Measurements from ENCODE around the gene ZNF281. TPM values are rescaled to one million over a fixed set of nuclear protein-coding genes. Genes with fewer than 3 reads are reported as not detected.
A peak's percentile ranks its signal among the peaks of the same experiment; 100 is the strongest.

The ZNF281 gene
- polyA plus RNA-seq, 1 donor (not counting 4 experiments of a cell fraction or from before 2014, with no cell fraction given) = 14.7 TPM

DNA sequence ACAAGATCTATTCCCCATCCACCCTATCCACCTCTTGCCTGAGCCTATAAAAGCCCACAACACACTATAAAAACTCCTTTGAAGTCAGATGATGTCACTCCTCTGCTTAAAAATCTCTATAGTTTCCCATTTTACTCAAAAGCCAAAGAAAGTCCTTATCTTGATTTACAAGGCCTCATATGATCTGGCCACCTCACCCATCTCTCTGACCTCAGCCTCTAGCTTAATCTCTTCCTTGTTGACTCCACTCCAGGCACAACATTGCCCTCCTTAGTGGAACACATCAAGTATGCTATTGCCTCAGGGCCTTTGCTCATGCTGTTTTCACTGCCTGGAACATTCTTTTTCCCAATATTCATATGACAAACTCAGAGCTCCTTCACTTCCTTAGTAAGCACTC lies 33.3 kb downstream of the ZNF281 start:
- no peaks in the 10 kb centered on the region for H4K20me1 ChIP-seq (ENCODE audit: control insufficient read depth, extremely low read depth, insufficient read depth, low read length)
- FAIRE-seq (peak; percentile 84), DNase-seq (ENCODE audit: low read depth, low spot score) (peak; percentile 54)
- H3K9ac ChIP-seq (ENCODE audit: control insufficient read depth, extremely low read depth, insufficient read depth, low read length) = no peak overlapping the region
- peaks cover 59% of the 10 kb centered on the region for H3K4me1 ChIP-seq (ENCODE audit: control insufficient read depth, extremely low read depth, insufficient read depth, low read length)
- no peak overlapping the region for H3K4me3 ChIP-seq (ENCODE audit: control insufficient read depth in 2 of 3, extremely low read depth in 1 of 3, insufficient read depth in 2 of 3, low read depth in 1 of 3, low read length in 3 of 3)
- no peaks in the 10 kb centered on the region for H3K9me3 ChIP-seq (ENCODE audit: control insufficient read depth, low read depth, low read length)
- dilution Hi-C loops (cut with MboI; ENCODE audit: extremely low pct_ligation_motif_present, low sequenced_read_pairs) = no loop called here
- H3K4me2 ChIP-seq (ENCODE audit: control insufficient read depth, extremely low read depth, insufficient read depth, low read depth, low read length) = peak overlapping the region; percentile 25
- H3K27ac ChIP-seq (ENCODE audit: control insufficient read depth, insufficient read depth, low read length) = peak overlapping the region; percentile 51
- no peak overlapping the region for H2AFZ ChIP-seq (ENCODE audit: control insufficient read depth, low read length)
- H3K36me3 ChIP-seq (ENCODE audit: control insufficient read depth in 2 of 2, extremely low read depth in 1 of 2, insufficient read depth in 2 of 2, low read length in 2 of 2) = no peaks in the 10 kb centered on the region
- TF ChIP-seq, protein P1, sequence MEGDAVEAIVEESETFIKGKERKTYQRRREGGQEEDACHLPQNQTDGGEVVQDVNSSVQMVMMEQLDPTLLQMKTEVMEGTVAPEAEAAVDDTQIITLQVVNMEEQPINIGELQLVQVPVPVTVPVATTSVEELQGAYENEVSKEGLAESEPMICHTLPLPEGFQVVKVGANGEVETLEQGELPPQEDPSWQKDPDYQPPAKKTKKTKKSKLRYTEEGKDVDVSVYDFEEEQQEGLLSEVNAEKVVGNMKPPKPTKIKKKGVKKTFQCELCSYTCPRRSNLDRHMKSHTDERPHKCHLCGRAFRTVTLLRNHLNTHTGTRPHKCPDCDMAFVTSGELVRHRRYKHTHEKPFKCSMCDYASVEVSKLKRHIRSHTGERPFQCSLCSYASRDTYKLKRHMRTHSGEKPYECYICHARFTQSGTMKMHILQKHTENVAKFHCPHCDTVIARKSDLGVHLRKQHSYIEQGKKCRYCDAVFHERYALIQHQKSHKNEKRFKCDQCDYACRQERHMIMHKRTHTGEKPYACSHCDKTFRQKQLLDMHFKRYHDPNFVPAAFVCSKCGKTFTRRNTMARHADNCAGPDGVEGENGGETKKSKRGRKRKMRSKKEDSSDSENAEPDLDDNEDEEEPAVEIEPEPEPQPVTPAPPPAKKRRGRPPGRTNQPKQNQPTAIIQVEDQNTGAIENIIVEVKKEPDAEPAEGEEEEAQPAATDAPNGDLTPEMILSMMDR (optimal IDR thresholded peaks at IDR 0.05 in 1 of 3, IDR thresholded peaks at IDR 0.05 in 1 of 3, conservative IDR thresholded peaks at IDR 0.05 in 1 of 3; ENCODE audit: extremely low read depth in 1 of 3, insufficient read depth in 2 of 3, low read length in 3 of 3) = no peak
- no peak for TF ChIP-seq EZH2 (IDR thresholded peaks at IDR 0.05; ENCODE audit: low read length)
- no peaks in the 10 kb centered on the region for H3K9me1 ChIP-seq (ENCODE audit: control insufficient read depth, extremely low read depth, insufficient read depth, low read length)
- no peaks in the 10 kb centered on the region for H3K27me3 ChIP-seq (ENCODE audit: control insufficient read depth, extremely low read depth, insufficient read depth, low read length)
- H3K79me2 ChIP-seq (ENCODE audit: control insufficient read depth, insufficient read depth, low read length) = no peaks in the 10 kb centered on the region

DNA sequence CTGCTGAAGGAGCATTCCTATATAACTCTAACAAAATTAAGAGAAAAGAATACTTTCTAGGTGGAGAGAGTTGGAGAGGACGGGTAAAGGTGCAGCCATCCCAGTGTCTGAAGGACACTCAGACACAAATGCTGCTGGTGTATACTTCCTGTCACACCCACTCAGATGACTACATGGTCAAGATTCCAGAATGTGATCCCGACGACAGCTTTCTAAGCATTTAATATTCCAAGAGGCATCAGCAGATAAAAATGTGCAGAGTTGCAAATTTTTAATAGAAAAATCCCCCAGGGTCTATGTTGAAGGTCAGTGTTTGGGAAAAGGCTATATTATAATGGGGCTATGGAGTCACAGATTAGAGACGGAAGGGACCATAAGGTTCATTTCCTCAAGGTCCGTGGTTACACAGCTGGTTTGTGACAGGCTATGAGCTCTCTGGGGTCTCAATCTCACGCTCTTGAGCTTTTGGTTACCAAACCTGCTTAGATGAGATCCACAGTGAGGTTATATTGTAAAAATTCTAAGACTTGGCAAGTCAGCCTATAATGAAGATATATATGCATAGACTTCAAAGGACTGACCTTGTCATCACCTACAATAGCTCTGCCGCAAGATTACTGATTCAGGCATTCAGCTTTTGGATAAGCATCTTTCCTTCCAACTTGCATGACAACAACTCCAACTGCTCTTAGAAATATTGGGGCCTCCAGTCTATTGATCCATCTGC lies 35.1 kb downstream of the ZNF281 start:
- H3K27me3 ChIP-seq (ENCODE audit: control insufficient read depth, extremely low read depth, insufficient read depth, low read length) = no peaks in the 10 kb centered on the region
- H2AFZ ChIP-seq (ENCODE audit: control insufficient read depth, low read length) = no peak overlapping the region
- H3K27ac ChIP-seq (ENCODE audit: control insufficient read depth, insufficient read depth, low read length) = no peak overlapping the region
- DNase-seq (ENCODE audit: low read depth, low spot score) (no peak), FAIRE-seq (no peak)
- no peaks in the 10 kb centered on the region for H3K9me1 ChIP-seq (ENCODE audit: control insufficient read depth, extremely low read depth, insufficient read depth, low read length)
- no peak overlapping the region for H3K9ac ChIP-seq (ENCODE audit: control insufficient read depth, extremely low read depth, insufficient read depth, low read length)
- no peak overlapping the region for H3K4me2 ChIP-seq (ENCODE audit: control insufficient read depth, extremely low read depth, insufficient read depth, low read depth, low read length)
- no peak overlapping the region for H3K4me3 ChIP-seq (ENCODE audit: control insufficient read depth in 2 of 3, extremely low read depth in 1 of 3, insufficient read depth in 2 of 3, low read depth in 1 of 3, low read length in 3 of 3)
- no peaks in the 10 kb centered on the region for H3K9me3 ChIP-seq (ENCODE audit: control insufficient read depth, low read depth, low read length)
- H3K4me1 ChIP-seq (ENCODE audit: control insufficient read depth, extremely low read depth, insufficient read depth, low read length) = peaks cover 43% of the 10 kb centered on the region
- no peaks in the 10 kb centered on the region for H4K20me1 ChIP-seq (ENCODE audit: control insufficient read depth, extremely low read depth, insufficient read depth, low read length)
- no peaks in the 10 kb centered on the region for H3K79me2 ChIP-seq (ENCODE audit: control insufficient read depth, insufficient read depth, low read length)
- H3K36me3 ChIP-seq (ENCODE audit: control insufficient read depth in 2 of 2, extremely low read depth in 1 of 2, insufficient read depth in 2 of 2, low read length in 2 of 2) = no peaks in the 10 kb centered on the region
- dilution Hi-C loops (cut with MboI; ENCODE audit: extremely low pct_ligation_motif_present, low sequenced_read_pairs) = no loop called here
- no peak for TF ChIP-seq EZH2 (IDR thresholded peaks at IDR 0.05; ENCODE audit: low read length)
- TF ChIP-seq, protein P1 (optimal IDR thresholded peaks at IDR 0.05 in 1 of 3, IDR thresholded peaks at IDR 0.05 in 1 of 3, conservative IDR thresholded peaks at IDR 0.05 in 1 of 3; ENCODE audit: extremely low read depth in 1 of 3, insufficient read depth in 2 of 3, low read length in 3 of 3) = no peak
